ENCODE measurements around the gene MTHFSD.

The MTHFSD gene

GRCh38 chr16:86512860-86513470 is 42.1 kb downstream of the MTHFSD start:
- DNase-seq = no peak

DNA sequence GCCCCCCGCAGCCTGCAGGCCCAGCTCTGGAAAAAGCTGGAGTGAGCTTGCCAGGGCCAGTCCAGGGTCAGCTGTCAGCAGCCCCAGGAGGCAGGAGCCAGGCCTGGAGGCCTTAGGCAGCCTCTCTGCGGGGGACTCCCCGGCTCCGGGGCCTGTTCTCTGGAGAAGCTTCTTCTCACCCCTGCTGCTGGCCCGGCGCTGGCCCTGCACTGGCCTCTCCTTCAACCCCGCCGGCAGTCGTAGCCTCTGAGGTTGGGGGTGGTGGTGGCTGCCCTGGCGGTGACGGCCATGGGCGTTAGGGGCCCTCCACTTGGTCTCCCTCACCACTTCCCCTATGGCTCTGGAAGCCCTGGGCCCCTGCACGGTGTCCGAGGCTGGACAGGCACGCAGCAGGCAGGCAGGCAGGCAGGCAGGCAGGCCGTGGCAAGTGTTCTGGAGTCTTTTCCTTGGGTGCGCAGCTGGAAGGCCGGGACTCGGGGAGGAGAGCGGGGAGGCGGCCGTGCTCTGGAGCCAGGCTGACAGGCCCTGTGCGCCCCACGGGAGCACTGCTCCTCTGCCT is 42.7 kb downstream of the MTHFSD start:
- no peak for DNase-seq

GRCh38 chr16:86511317-86512161 is 43.5 kb downstream of the MTHFSD start:
- no peak for DNase-seq

GRCh38 chr16:86510465-86511261 is 44.4 kb downstream of the MTHFSD start, which contains the start of gene FOXF1:
Gene FOXF1, plus strand, starts transcription at chr16:86510527. Its CDS starts 43 bp downstream, at chr16:86510570.
- DNase-seq = no peak

DNA sequence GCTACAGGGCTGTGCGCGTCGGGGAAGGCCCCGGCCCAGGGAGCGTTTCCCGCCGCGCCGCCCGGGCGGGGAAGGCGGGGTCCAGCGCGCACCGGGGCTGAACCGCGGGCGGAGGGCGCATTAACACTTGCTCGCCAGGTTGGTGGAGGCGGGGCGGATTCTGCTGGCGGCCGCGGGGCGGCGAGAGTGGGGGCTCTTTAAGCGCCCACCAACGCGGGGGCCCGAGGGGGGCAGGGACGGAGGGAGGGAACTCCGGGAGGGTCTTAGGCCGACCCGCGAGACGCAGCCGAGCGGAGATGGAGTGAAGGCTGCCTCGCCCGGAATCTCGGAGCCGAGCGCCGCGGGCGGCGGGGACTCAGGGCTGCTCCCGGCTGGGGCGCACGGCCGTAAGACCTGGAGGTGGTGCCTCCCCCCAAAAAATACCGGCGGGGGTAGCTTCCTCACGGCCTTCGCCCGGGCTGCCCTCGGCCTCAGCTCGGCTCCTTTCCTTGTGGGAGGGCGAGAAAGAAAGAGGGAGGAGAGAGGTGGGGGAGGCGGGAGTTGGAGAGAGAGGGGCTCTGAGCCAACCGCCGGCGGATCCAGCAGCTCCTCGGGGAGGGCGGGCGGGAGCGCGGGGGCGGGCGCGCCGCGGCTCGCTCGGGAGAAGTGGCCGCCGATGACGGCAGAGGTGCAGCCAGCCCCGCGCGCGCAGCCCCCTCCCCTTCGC is 45.1 kb downstream of the MTHFSD start:
- DNase-seq = no peak

GRCh38 chr16:86508947-86509758 is 45.9 kb downstream of the MTHFSD start:
- DNase-seq = no peak

- no peak for DNase-seq
Measured at GRCh38 chr16:86508028-86508946, 46.7 kb downstream of the MTHFSD start.

GRCh38 chr16:86507173-86508027 is 47.6 kb downstream of the MTHFSD start:
- no peak for DNase-seq

- DNase-seq = no peak
Measured at GRCh38 chr16:86505899-86506864, 48.9 kb downstream of the MTHFSD start.

- DNase-seq = no peak
Measured at GRCh38 chr16:86505185-86505898, 49.7 kb downstream of the MTHFSD start.

DNA sequence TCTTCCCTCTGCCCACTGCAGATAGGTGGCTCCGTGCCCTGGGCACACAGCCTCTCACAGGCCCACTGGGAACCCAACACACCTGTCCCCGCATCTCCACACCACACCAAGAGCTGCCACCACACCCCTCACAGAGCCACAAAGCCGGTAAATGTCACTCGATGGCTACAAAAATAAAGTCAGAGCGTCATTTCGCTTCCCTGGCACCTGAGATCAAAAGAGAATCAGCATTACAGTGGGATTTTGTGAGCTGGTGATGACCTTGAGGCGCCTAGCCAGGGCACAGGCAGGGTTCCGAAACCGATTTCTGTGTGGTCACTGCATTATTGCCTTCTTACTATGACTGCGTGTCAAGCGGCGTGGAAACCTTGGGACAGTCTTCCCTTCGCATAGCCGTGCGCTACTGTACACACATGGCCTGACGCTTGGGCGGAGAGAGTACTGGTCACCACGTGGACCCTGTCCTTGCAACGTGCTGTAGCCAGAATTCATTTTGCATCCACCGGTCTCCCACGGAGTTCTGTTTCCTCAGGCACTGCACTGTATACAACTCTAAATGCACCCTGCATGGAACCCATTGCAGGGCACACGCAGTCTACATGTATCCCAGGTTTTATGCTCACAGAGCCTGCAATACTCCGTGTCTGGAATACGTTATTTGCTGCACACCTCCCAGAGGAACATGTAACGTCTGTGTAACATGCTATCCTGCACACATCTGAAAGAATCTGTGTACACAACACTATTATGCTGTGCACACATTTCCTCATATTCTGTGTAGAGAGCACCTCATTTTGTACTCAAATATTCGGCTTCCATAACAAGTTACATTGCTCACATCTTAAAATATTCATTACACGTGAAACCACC is 50.5 kb downstream of the MTHFSD start:
- no peak for DNase-seq

- DNase-seq = no peak
Measured at GRCh38 chr16:86503830-86504229, 51.2 kb downstream of the MTHFSD start.

DNA sequence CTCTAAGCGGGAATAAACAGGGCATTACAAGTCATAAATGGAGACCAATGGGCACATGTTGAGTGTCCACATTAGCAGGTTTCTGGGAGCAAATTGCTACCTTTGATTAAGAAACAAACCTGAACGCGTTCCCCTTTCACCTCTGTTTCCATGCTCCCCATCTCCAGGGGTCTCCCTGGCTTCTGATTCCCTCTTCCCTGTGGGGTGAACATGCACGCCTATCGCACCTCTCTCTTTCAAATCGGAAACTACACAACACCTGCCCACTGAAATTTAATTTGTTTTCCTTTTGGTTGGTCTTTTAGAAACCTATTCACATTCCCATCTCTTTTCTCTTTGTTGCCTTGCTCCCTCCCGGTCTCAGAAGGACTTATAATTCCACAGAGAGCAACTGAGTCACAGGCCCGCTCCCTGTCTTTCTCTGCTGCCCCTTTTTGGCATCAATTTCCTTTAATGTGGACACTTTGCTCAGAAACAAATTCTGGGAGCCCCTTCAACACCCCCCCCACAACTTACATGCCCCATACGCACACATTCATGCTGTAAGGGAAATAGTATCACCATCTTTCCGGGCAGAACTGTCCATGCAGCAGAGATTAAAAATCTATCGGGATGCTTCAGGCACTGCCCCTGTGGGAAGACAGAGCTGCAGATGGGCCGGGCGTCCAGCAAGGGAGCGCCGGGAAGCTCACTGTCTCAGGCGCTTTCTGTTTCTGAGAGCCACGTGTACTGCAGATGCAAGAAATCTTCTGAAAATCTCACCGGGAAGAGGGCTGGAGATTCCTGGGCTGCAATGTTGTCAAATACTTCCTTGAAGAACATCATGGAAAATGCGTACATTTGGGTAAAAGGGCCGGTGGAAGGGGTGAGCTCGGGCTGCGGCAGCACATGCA is 51.9 kb downstream of the MTHFSD start:
- no peak for DNase-seq

DNA sequence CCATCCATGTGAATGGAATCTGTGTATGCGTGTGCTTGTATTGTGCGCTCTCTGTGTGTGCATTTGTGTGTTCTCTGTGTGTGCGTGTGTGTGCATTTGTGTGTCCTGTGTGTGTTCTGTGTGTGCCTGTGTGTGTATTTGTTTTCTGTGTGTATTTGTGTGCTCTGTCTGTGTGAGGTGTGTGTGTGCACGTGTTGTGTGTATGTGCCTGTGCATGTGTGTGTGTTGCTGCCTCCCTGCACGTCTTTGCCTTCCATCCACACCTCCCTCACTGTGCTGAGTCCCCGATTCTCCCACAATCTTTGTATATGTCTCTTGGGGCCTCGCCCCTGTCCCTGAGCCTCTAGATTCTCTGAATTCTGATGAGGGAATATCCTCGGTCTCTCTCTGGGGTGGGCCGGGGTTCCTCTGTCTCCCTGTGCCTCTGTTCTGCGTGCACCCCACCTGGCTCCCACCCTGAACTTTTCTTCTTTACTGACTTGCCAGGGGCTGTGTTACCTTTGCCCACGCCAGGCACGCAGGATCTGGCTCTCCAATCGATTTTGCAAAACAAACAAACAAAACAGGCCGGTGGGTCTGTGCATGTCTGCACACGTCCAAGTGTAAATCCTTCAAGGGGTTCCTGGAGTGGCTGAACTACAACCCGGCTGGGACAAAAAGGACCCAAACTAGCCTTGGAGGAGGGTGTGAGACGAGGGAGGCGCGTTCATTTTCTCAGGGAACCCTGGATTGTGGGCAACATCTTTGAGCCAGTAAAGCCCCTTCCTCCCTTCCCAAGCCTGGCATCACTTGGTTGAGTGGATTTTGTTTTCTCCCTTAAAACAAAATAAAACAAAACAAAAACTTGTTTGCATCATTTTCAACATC is 52.8 kb downstream of the MTHFSD start:
- no peak for DNase-seq
